Hematopoietic multipotent progenitor cell treated with erythropoietin and hydrocortisone succinate and interleukin-3 and kit ligand, for 17 days (in vitro differentiated cells): ENCODE results near the gene TXLNB.

ENCODE experiments used
- DNase-seq: peaks from one replicate; pipeline ENCODE4 v3.0.0-alpha.2; 2015; ENCODE audit warnings: low spot score

TXLNB gene

GRCh38 chr6:139291813-139292619, at the start of gene TXLNB:
TSS of gene TXLNB (minus strand) at chr6:139291998. CDS start at chr6:139288899, 3,099 bp downstream.
- no peak for DNase-seq

- no peak for DNase-seq
Observed at GRCh38 chr6:139341060-139341459, 49.3 kb upstream of the TXLNB start.

- DNase-seq, result no peak
Observed at GRCh38 chr6:139338795-139339194, 47.0 kb upstream of the TXLNB start.

- no peak for DNase-seq
Observed at GRCh38 chr6:139337830-139338229, 46.0 kb upstream of the TXLNB start.

- DNase-seq, result no peak
Observed at GRCh38 chr6:139337001-139337400, 45.2 kb upstream of the TXLNB start.

GRCh38 chr6:139336488-139336887, 44.7 kb upstream of the TXLNB start:
- no peak for DNase-seq

GRCh38 chr6:139335447-139336210, 43.8 kb upstream of the TXLNB start:
- DNase-seq, result no peak

GRCh38 chr6:139334806-139335446, 43.1 kb upstream of the TXLNB start:
- no peak for DNase-seq

GRCh38 chr6:139330826-139331500, 39.2 kb upstream of the TXLNB start:
- DNase-seq, result no peak

GRCh38 chr6:139330306-139330705, 38.5 kb upstream of the TXLNB start:
- DNase-seq, result no peak

GRCh38 chr6:139329224-139329623, 37.4 kb upstream of the TXLNB start:
- no peak for DNase-seq

- DNase-seq, result no peak
Observed at GRCh38 chr6:139327038-139327437, 35.2 kb upstream of the TXLNB start.

GRCh38 chr6:139325686-139326085, 33.9 kb upstream of the TXLNB start:
- DNase-seq, result no peak

GRCh38 chr6:139325125-139325524, 33.3 kb upstream of the TXLNB start:
- no peak for DNase-seq

GRCh38 chr6:139324301-139324555, 32.4 kb upstream of the TXLNB start:
- DNase-seq, result no peak

GRCh38 chr6:139323511-139324300, 31.9 kb upstream of the TXLNB start:
- DNase-seq, result no peak

- no peak for DNase-seq
Observed at GRCh38 chr6:139320081-139320480, 28.3 kb upstream of the TXLNB start.

GRCh38 chr6:139316622-139317317, 25.0 kb upstream of the TXLNB start:
- DNase-seq, result no peak

- DNase-seq, result no peak
Observed at GRCh38 chr6:139313784-139314545, 22.2 kb upstream of the TXLNB start.

GRCh38 chr6:139313229-139313628, 21.4 kb upstream of the TXLNB start:
- DNase-seq, result no peak
